Dedifferentiated amniotic fluid mesenchymal stem cell (primary cell): ENCODE data around the gene USF2.

ENCODE experiments used
- DNase-seq: peaks from one replicate; pipeline ENCODE4 v3.0.0-alpha.2; 2016; ENCODE audit errors: extremely low spot score

The USF2 gene

DNA sequence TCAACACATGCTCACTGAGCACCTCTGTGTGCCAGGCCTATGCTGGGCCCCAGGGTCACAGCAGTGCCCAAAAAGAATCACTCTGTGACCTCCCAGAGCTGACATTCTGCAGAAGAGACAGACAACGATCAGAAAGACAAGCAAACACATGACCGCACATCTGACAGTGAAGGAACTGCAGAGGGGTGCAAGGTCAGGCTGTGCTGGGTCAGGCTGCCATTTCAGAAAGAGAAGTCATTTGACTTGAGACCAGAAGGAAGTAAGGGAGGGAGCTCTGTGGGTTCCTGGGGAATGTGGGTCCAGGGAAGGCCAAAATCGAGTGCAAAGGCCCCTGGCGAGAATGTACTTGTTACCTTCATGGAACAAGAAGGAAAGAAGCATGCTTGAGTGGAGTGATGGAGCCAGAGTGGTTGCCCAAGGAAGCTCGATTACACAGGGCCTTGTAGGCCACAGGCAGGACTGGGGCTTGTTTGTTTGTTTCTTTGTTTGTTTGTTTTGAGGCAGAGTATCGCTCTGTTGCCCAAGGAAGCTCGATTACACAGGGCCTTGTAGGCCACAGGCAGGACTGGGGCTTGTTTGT, 48.8 kb downstream of the USF2 start:
- no peak for DNase-seq

DNA sequence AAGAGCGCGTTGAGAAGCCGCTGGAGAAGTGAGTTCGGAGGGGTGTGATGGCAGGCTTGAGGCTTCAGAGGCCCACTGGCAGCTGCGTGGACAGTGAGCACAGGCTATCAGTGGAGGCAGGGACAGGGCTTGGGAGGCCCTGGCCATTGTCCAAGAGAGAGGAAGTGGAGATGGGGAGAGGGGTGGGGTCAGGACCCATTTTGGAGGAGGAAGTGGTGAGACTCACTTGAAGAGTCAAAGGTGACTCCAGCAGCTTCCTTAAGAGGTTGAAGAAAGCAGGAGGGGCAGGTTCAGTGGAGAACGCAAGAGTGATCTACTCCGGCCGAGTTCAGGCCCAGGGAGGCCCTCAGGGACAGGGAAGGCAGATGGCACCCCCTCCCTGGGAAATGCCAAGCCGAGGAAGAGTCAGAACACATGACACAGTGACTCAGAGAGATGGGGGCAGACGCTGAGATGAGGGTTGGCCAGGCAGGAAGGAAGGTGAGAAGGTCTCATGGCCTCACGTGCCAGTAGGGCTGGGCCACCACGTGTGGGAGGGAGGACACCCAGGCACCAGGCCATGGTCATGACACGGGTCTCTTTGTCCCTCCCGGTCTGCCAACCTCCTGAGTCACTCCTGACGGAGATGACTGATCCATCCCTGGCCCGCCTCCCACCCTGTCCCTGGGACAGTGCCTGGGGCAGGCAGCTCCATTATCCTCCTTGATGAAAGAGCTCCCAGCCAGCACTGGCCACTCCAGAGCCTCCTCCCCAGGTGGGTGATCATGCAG, 50.1 kb downstream of the USF2 start:
- no peak for DNase-seq

DNA sequence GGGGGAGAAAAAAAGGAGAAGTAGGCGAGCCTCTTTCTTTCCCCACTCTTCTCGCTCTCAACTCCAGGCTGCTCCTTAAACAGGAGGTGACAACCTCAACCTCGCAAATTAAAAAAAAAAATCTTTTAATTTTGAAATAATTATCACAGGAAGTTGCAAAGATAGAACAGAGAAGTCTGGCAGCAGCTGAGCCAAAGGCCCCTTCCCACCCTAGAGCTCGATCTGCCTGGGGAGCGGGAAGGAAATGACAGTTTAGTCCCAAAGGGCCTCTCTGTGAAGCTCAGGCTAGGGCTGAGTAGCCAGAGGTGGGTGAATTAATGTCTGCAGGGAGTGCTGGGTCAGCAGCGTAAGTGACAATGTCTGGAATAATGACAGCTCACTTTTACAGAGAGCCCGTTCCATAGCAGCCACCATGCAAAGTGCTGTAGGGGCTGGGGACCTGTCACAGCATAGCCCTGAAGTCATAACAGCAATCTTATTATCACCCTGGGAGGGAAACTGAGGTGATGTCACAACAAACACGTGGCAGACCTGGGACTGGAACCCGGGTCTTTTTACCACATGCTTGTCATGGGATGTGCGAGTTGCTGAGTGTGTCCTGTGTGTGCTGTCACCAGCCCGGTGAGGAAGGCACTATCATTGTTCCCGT, 51.4 kb downstream of the USF2 start:
- no peak for DNase-seq

DNA sequence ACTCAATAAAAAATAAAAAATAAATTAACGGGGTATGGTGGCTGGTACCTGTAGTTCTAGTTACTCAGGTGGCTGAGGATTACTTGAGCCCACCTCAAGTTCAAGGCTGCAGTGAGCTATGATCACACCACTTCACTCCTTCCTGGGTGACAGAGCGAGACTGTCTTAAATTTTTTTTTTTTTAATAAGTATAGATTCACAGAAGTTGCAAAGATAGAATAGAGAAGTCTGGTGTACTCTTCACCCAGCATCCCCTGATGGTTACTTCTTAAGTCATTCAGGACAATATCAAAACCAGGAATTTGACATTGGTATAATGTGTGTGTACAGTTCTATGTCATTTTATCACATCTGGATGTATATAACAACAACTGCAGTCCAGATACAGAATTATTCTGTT, 52.5 kb downstream of the USF2 start:
- DNase-seq, result no peak

DNA sequence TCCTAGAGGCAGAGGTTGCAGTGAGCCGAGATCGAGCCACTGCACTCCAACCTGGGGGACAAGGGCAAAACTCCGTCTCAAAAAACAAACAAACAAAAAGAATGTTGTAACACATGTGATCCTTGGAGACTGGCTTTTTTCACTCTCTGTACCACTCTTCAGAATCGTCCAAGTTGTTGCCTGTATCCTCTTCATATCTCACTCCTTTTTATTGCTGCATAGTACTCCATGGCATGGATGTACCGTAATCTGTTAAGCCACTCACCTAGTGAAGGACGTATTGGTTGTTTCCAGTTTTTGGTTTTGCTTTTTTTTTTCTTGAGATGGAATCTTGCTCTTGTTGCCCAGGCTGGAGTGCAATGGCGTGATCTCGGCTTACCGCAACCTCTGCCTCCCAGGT, 53.3 kb downstream of the USF2 start:
- no peak for DNase-seq

DNA sequence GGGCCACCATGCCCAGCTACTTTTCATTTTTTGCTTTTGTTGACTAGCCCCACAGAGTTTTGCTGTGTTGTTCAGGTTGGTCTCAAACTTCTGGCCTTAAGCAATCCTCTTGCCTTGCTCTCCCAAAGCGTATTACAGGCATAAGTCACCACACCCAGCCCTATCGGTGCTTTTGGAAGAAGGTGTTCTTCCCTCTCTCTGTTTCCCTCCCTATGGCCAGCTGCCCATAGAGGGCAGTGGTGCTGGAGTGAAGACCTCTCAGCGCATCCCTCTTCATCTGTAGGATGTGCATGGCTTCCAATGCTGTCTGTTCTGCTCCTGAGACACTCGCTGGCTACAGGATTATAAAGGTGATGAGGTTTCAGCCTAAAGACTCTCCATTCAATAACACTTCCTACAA, 58.9 kb downstream of the USF2 start:
- no peak for DNase-seq

DNA sequence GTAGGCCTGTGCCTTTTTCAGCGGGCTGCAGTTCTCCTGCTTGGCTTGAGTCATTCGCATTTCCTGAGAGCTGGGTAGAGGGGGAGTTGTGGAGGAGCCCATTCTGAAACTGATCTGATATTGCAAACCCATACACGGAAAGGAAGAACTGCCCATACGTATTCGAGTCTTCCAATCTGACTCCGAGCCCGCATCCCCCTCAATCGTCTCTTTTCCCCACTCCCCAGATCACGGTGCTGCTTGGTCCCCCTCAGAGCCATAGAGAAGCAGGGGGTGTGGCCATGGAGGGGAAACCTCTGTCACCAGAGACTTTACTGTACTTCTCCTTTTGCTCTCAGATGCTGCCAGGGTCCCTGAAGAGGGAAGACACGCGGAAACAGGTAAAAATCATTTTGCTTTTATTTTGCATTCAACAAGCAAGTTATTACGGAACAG, 60.1 kb downstream of the USF2 start, which contains the start of gene CD22:
CD22 (plus strand) TSS at position 337 of the 435 bp plus-strand sequence. CDS start 2,854 bp downstream, outside the sequence.
- no peak for DNase-seq

DNA sequence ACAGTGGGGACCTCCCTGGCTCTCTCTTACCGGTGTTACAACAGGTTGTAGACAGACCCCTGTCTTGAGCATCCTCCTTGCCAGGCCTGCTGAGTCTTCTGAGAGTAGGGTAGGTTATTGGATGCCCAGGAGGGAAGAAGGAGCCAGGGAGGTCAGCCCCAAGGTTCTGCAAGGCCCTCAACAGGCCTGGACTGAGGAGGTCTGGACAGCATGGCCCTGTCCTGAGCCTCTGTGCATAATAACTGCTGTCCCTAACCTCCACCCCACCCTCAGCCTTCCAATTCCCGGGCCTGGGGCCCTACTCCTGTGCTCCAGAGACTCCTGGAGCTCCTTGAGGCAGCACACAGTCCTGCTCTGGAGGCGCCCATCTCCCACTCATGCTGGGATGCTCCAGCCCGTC, 60.6 kb downstream of the USF2 start:
- DNase-seq, result no peak
